GM23338 (cell line): ENCODE results near the gene KIT. TPM values are rescaled to one million over a fixed set of nuclear protein-coding genes. Genes with fewer than 3 reads are reported as not detected.

ENCODE experiments used
- ATAC-seq: fragments of 200-7000 bp; cut with Tn5 transposase; 3 replicates; pipeline ENCODE4 v1.9.1; 2020
- DNase-seq: peaks from one replicate; pipeline ENCODE4 v3.0.0-alpha.2; 2015; ENCODE audit warnings: low spot score
- H2AFZ ChIP-seq: fragments of 200-600 bp; sonication (generic); 2 replicates; pipeline ENCODE4 v1.8.0; 2016; ENCODE audit warnings: antibody characterized with exemption, mild to moderate bottlenecking, moderate library complexity
- H3F3A ChIP-seq: fragments of 200-600 bp; sonication (generic); replicated peaks from 2 replicates; pipeline ENCODE4 v1.8.0; 2017; ENCODE audit warnings: antibody characterized with exemption, mixed run types, low read depth
- H3K27ac ChIP-seq: fragments of 200-600 bp; sonication (generic); 2 replicates; pipeline ENCODE4 v1.6.1; 2016; ENCODE audit warnings: low read depth
- H3K27me3 ChIP-seq: fragments of 200-600 bp; sonication (generic); 2 replicates; pipeline ENCODE4 v1.8.0; 2016; ENCODE audit warnings: mild to moderate bottlenecking, mixed run types, moderate library complexity; ENCODE audit not compliant: insufficient read depth
- H3K36me3 ChIP-seq: fragments of 200-600 bp; sonication (generic); 2 replicates; pipeline ENCODE4 v1.8.0; 2016; ENCODE audit warnings: mild to moderate bottlenecking; ENCODE audit not compliant: insufficient read depth
- H3K4me1 ChIP-seq: fragments of 200-600 bp; sonication (generic); 2 replicates; pipeline ENCODE4 v1.8.0; 2016; ENCODE audit warnings: mild to moderate bottlenecking, moderate library complexity; ENCODE audit not compliant: insufficient read depth
- H3K4me2 ChIP-seq: fragments of 200-600 bp; sonication (generic); 2 replicates; pipeline ENCODE4 v1.7.1; 2017; ENCODE audit warnings: mixed run types
- H3K4me3 ChIP-seq: fragments of 200-600 bp; sonication (generic); 2 replicates; pipeline ENCODE4 v1.6.1; 2016; ENCODE audit warnings: mixed run types
- H3K79me2 ChIP-seq: fragments of 200-600 bp; sonication (generic); replicated peaks from 2 replicates; pipeline ENCODE4 v1.8.0; 2017; ENCODE audit warnings: mild to moderate bottlenecking; ENCODE audit not compliant: insufficient read depth
- H3K9me2 ChIP-seq: fragments of 200-600 bp; sonication (generic); 2 replicates; pipeline ENCODE4 v1.8.0; 2017; ENCODE audit not compliant: insufficient read depth
- H4K20me1 ChIP-seq: fragments of 200-600 bp; sonication (generic); replicated peaks from 2 replicates; pipeline ENCODE4 v1.8.0; 2017; ENCODE audit warnings: mild to moderate bottlenecking; ENCODE audit not compliant: insufficient read depth
- H3K27ac Mint-ChIP-seq: 2 replicates; pipeline ENCODE4 v1.8.0; 2020; ENCODE audit warnings: inconsistent platforms, mild to moderate bottlenecking, moderate library complexity, mixed read lengths
- H3K27me3 Mint-ChIP-seq: 3 replicates; pipeline ENCODE4 v1.8.0; 2022; ENCODE audit warnings: low read depth, mild to moderate bottlenecking, moderate library complexity, mixed read lengths, inconsistent platforms; ENCODE audit not compliant: insufficient read depth, poor library complexity
- H3K36me3 Mint-ChIP-seq: 3 replicates; pipeline ENCODE4 v1.8.0; 2021; ENCODE audit warnings: low read depth, mild to moderate bottlenecking, inconsistent platforms, moderate library complexity, mixed read lengths
- H3K4me1 Mint-ChIP-seq: 3 replicates; pipeline ENCODE4 v1.8.0; 2020; ENCODE audit warnings: mild to moderate bottlenecking, inconsistent platforms, mixed read lengths
- H3K4me3 Mint-ChIP-seq: 3 replicates; pipeline ENCODE4 v1.8.0; 2021; ENCODE audit warnings: moderate library complexity, mild to moderate bottlenecking, inconsistent platforms, mixed read lengths
- H3K9me3 Mint-ChIP-seq: 3 replicates; pipeline ENCODE4 v1.8.0; 2020; ENCODE audit warnings: moderate library complexity, mild to moderate bottlenecking, inconsistent platforms, mixed read lengths
- EZH2 ChIP-seq: fragments of 200-600 bp; sonication (generic); IDR thresholded peaks from one replicate; pipeline ENCODE4 v1.8.0; 2017; ENCODE audit warnings: antibody characterized with exemption, mild to moderate bottlenecking, low read depth; ENCODE audit not compliant: unreplicated experiment
- EZH2phosphoT487 ChIP-seq: fragments of 200-600 bp; sonication (generic); IDR thresholded peaks from one replicate; pipeline ENCODE4 v1.8.1; 2018; ENCODE audit warnings: antibody characterized with exemption; ENCODE audit not compliant: unreplicated experiment
- POLR2AphosphoS5 ChIP-seq: IDR thresholded peaks from 2 replicates; pipeline ENCODE4 v1.6.1; 2016; ENCODE audit warnings: antibody characterized with exemption, low read depth
- STAT1 ChIP-seq: IDR thresholded peaks from one replicate; pipeline ENCODE4 v1.6.1; 2016; ENCODE audit warnings: antibody characterized with exemption; ENCODE audit not compliant: unreplicated experiment
- polyA plus RNA-seq: library from polyadenylated mRNA; unstranded; fragments of >200 nt; fragmentation: Nextera tagmentation; extraction: Ambion mirVana; gene quantifications from 2 replicates; pipeline ENCODE4 v1.2.1, GENCODE V29; 2016
- total RNA-seq: library from RNA; depleted of rRNA; stranded (reverse); fragments of >200 nt; shearing (Covaris generic); gene quantifications from 2 replicates; pipeline ENCODE4 v1.2.3, GENCODE V29; 2014
- TF ChIP-seq, protein P1 (sequence below): fragments of 250-450 bp; sonication (Bioruptor Pico); IDR thresholded peaks from 2 replicates; pipeline ENCODE4 v1.5.0; 2020; ENCODE audit warnings: mild to moderate bottlenecking, moderate library complexity

KIT gene
- total and polyA plus RNA-seq, 2 experiments from 2014 or later = 9.0 to 28.4 TPM

DNA sequence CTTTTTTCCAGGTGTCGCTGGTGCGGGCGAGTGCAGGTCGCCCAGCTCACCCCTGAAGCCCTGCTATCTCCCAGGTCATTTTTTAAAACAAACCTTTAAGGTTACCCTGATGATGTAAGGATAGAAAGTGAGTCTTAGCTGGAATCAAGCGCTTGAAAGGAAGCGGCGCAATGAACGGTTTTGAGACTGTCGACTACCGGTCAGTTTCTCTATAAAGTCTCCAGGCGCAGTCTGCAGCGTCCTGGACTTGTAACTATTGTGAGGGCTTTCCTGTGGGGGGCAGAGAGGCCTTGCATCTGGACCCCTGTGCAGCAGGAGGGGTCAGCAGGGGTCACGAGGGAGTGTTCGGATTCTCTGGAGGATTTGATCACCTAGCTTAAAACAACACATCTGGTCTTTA, 1.6 kb downstream of the KIT start:
- Mint-ChIP-seq H3K9me3 (no peaks in the 10 kb centered on the region), H3K4me1 (peaks cover 39% of the 10 kb centered on the region), H3K4me3 (peak overlapping the region; percentile 86), H3K36me3 (no peaks in the 10 kb centered on the region; the same call in 2 of the 3 replicates), H3K27me3 (peaks cover 45% of the 10 kb centered on the region), H3K27ac (no peak overlapping the region)
- Histone ChIP-seq H3K4me3 (peak overlapping the region; percentile 96), H3K4me1 (peaks cover 37% of the 10 kb centered on the region), H3K79me2 (peaks cover 50% of the 10 kb centered on the region), H2AFZ (peak overlapping the region; percentile 93), H3K4me2 (peak overlapping the region; percentile 100), H3K9me2 (no peaks in the 10 kb centered on the region), H3K36me3 (no peaks in the 10 kb centered on the region), H3K27ac (no peak overlapping the region), H3F3A (0 out of 2 replicates have a peak, but pooled peaks cover 2% of the 10 kb centered on the region), H3K27me3 (peaks cover 46% of the 10 kb centered on the region), H4K20me1 (peaks cover 37% of the 10 kb centered on the region)
- TF ChIP-seq POLR2AphosphoS5 = no peak
- no peak for TF ChIP-seq EZH2phosphoT487
- TF ChIP-seq, protein P1, sequence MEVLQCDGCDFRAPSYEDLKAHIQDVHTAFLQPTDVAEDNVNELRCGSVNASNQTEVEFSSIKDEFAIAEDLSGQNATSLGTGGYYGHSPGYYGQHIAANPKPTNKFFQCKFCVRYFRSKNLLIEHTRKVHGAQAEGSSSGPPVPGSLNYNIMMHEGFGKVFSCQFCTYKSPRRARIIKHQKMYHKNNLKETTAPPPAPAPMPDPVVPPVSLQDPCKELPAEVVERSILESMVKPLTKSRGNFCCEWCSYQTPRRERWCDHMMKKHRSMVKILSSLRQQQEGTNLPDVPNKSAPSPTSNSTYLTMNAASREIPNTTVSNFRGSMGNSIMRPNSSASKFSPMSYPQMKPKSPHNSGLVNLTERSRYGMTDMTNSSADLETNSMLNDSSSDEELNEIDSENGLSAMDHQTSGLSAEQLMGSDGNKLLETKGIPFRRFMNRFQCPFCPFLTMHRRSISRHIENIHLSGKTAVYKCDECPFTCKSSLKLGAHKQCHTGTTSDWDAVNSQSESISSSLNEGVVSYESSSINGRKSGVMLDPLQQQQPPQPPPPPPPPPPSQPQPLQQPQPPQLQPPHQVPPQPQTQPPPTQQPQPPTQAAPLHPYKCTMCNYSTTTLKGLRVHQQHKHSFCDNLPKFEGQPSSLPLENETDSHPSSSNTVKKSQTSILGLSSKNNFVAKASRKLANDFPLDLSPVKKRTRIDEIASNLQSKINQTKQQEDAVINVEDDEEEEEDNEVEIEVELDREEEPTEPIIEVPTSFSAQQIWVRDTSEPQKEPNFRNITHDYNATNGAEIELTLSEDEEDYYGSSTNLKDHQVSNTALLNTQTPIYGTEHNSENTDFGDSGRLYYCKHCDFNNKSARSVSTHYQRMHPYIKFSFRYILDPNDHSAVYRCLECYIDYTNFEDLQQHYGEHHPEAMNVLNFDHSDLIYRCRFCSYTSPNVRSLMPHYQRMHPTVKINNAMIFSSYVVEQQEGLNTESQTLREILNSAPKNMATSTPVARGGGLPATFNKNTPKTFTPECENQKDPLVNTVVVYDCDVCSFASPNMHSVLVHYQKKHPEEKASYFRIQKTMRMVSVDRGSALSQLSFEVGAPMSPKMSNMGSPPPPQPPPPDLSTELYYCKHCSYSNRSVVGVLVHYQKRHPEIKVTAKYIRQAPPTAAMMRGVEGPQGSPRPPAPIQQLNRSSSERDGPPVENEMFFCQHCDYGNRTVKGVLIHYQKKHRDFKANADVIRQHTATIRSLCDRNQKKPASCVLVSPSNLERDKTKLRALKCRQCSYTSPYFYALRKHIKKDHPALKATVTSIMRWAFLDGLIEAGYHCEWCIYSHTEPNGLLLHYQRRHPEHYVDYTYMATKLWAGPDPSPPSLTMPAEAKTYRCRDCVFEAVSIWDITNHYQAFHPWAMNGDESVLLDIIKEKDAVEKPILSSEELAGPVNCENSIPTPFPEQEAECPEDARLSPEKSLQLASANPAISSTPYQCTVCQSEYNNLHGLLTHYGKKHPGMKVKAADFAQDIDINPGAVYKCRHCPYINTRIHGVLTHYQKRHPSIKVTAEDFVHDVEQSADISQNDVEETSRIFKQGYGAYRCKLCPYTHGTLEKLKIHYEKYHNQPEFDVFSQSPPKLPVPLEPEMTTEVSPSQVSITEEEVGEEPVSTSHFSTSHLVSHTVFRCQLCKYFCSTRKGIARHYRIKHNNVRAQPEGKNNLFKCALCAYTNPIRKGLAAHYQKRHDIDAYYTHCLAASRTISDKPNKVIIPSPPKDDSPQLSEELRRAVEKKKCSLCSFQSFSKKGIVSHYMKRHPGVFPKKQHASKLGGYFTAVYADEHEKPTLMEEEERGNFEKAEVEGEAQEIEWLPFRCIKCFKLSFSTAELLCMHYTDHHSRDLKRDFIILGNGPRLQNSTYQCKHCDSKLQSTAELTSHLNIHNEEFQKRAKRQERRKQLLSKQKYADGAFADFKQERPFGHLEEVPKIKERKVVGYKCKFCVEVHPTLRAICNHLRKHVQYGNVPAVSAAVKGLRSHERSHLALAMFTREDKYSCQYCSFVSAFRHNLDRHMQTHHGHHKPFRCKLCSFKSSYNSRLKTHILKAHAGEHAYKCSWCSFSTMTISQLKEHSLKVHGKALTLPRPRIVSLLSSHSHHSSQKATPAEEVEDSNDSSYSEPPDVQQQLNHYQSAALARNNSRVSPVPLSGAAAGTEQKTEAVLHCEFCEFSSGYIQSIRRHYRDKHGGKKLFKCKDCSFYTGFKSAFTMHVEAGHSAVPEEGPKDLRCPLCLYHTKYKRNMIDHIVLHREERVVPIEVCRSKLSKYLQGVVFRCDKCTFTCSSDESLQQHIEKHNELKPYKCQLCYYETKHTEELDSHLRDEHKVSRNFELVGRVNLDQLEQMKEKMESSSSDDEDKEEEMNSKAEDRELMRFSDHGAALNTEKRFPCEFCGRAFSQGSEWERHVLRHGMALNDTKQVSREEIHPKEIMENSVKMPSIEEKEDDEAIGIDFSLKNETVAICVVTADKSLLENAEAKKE (CRISPR knock-in tag) = no peak
- peak; percentile 25 for TF ChIP-seq EZH2
- TF ChIP-seq STAT1 = no peak
- ATAC-seq (no peak; the same call in 2 of the 3 replicates), DNase-seq (peak; percentile 26)
